HEK293 (cell line): ENCODE measurements around the gene CDC42BPA.

ENCODE experiments used
- CTCF ChIA-PET: fragments of 350-600 bp; formaldehyde crosslinking; extraction: SDS; loops from one replicate; lab custom pipeline; 2021; ENCODE audit warnings: antibody characterized with exemption; lab: Yijun Ruan, JAX
- POLR2A ChIA-PET: fragments of 300-600 bp; formaldehyde crosslinking; extraction: SDS; loops from one replicate; lab custom pipeline; 2020; ENCODE audit warnings: antibody characterized with exemption, inconsistent platforms; lab: Yijun Ruan, JAX
- H3K27ac ChIP-seq: fragments of 200-500 bp; sonication (Bioruptor generic); 2 replicates; pipeline ENCODE4 v1.5.1; 2014; ENCODE audit warnings: low read depth, low read length, control low read depth, inconsistent platforms; ENCODE audit errors: extremely low read depth
- H3K36me3 ChIP-seq, 2 experiments: fragments of 200-500 bp in 1 of 2; sonication (Bioruptor generic) in 1 of 2; 1 replicate in 1 of 2; 2 replicates in 1 of 2; pipeline ENCODE4 v1.5.1; 2014 to 2017; ENCODE audit warnings: inconsistent platforms in 2 of 2, low read length in 2 of 2; ENCODE audit not compliant: control insufficient read depth in 2 of 2, insufficient read depth in 1 of 2
- H3K4me1 ChIP-seq: fragments of 200-500 bp; sonication (Bioruptor generic); 2 replicates; pipeline ENCODE4 v1.5.1; 2014; ENCODE audit warnings: mild to moderate bottlenecking, low read length, inconsistent platforms; ENCODE audit not compliant: control insufficient read depth, insufficient read depth
- H3K4me3 ChIP-seq: 2 replicates; pipeline ENCODE4 v1.5.1; 2011; ENCODE audit warnings: low read depth, mild to moderate bottlenecking, control low read depth, low read length, moderate library complexity
- H3K9me3 ChIP-seq: fragments of 200-500 bp; sonication (Bioruptor generic); 2 replicates; pipeline ENCODE4 v1.5.1; 2014; ENCODE audit warnings: low read depth, low read length, inconsistent platforms; ENCODE audit not compliant: control insufficient read depth, insufficient read depth
- GLI2 ChIP-seq: fragments of 450-650 bp; formaldehyde crosslinking; IDR thresholded peaks from 2 replicates; pipeline ENCODE4; 2017; ENCODE audit warnings: missing biosample characterization, missing genetic modification characterization, low read depth, borderline replicate concordance
- GLIS1 ChIP-seq: fragments of 450-650 bp; formaldehyde crosslinking; IDR thresholded peaks from 2 replicates; pipeline ENCODE4 v1.5.1; 2016; ENCODE audit warnings: missing biosample characterization, missing genetic modification characterization
- HOXA7 ChIP-seq: sonication (generic); formaldehyde crosslinking; IDR thresholded peaks from 2 replicates; pipeline ENCODE4 v1.8.1; 2022; ENCODE audit warnings: missing genetic modification reagents, borderline replicate concordance
- KLF7 ChIP-seq: fragments of 450-650 bp; formaldehyde crosslinking; IDR thresholded peaks from 2 replicates; pipeline ENCODE4 v1.5.1; 2016; ENCODE audit warnings: missing biosample characterization, missing genetic modification characterization, borderline replicate concordance
- SP3 ChIP-seq: fragments of 450-650 bp; formaldehyde crosslinking; IDR thresholded peaks from 2 replicates; pipeline ENCODE4 v1.5.1; 2016; ENCODE audit warnings: missing biosample characterization, missing genetic modification characterization
- ZBTB17 ChIP-seq: fragments of 450-650 bp; formaldehyde crosslinking; IDR thresholded peaks from 2 replicates; pipeline ENCODE4 v1.5.1; 2016; ENCODE audit warnings: missing biosample characterization, missing genetic modification characterization
- ZNF138 ChIP-seq: fragments of 450-650 bp; formaldehyde crosslinking; IDR thresholded peaks from 2 replicates; pipeline ENCODE4 v1.5.1; 2016; ENCODE audit warnings: missing biosample characterization, missing genetic modification characterization, borderline replicate concordance
- ZNF366 ChIP-seq: fragments of 450-650 bp; formaldehyde crosslinking; conservative IDR thresholded peaks from 2 replicates; pipeline ENCODE4 v1.5.1; 2016; ENCODE audit warnings: missing biosample characterization, missing genetic modification characterization
- ZNF391 ChIP-seq: fragments of 450-650 bp; formaldehyde crosslinking; IDR thresholded peaks from 2 replicates; pipeline ENCODE4 v1.5.1; 2016; ENCODE audit warnings: low read depth, missing biosample characterization, missing genetic modification characterization, borderline replicate concordance
- ZNF394 ChIP-seq: fragments of 450-650 bp; formaldehyde crosslinking; IDR thresholded peaks from 2 replicates; pipeline ENCODE4 v1.5.1; 2016; ENCODE audit warnings: missing biosample characterization, missing genetic modification characterization, mild to moderate bottlenecking, moderate library complexity, borderline replicate concordance
- ZNF560 ChIP-seq: fragments of 450-650 bp; formaldehyde crosslinking; IDR thresholded peaks from 2 replicates; pipeline ENCODE4 v1.5.1; 2017; ENCODE audit warnings: missing biosample characterization, missing genetic modification characterization, borderline replicate concordance
- ZNF670 ChIP-seq: fragments of 450-650 bp; formaldehyde crosslinking; IDR thresholded peaks from 2 replicates; pipeline ENCODE4 v1.5.1; 2016; ENCODE audit warnings: missing biosample characterization, missing genetic modification characterization, low read depth
- ZNF701 ChIP-seq: fragments of 450-650 bp; formaldehyde crosslinking; IDR thresholded peaks from 2 replicates; pipeline ENCODE4 v1.5.1; 2016; ENCODE audit warnings: missing biosample characterization, missing genetic modification characterization
- TF ChIP-seq, protein P1 (sequence below): fragments of 450-650 bp; formaldehyde crosslinking; IDR thresholded peaks from 2 replicates; pipeline ENCODE4 v1.5.1; 2016; ENCODE audit warnings: missing biosample characterization, missing genetic modification characterization
- TF ChIP-seq, protein P2 (sequence below): fragments of 450-650 bp; IDR thresholded peaks from 2 replicates; pipeline ENCODE4 v1.5.1; 2018; ENCODE audit warnings: missing biosample characterization, mild to moderate bottlenecking, missing genetic modification characterization
- TF ChIP-seq, protein P3 (sequence below): fragments of 450-650 bp; formaldehyde crosslinking; IDR thresholded peaks from 2 replicates; pipeline ENCODE4 v1.5.0; 2017; ENCODE audit warnings: missing biosample characterization, missing genetic modification characterization, borderline replicate concordance

CDC42BPA gene

DNA sequence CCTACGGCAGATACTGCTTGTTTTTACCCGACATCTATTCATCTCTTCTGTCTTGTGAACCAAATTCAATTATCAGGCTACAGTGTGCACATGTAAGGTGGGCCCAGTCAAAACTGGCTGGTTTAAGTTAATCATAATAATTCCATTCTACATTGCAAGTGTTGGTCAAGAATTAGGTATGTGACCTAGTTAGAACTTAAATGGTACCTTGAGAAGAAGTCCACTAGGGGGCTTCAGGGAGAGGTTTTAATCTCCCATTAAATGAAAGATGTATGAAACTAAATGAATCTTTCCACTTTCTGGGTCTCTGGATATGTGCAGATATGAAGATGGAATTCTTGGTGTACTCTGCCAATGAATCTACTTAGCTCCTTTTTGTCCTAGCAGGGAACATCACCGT, 187.1 kb downstream of the CDC42BPA start:
- TF ChIP-seq, protein P1, sequence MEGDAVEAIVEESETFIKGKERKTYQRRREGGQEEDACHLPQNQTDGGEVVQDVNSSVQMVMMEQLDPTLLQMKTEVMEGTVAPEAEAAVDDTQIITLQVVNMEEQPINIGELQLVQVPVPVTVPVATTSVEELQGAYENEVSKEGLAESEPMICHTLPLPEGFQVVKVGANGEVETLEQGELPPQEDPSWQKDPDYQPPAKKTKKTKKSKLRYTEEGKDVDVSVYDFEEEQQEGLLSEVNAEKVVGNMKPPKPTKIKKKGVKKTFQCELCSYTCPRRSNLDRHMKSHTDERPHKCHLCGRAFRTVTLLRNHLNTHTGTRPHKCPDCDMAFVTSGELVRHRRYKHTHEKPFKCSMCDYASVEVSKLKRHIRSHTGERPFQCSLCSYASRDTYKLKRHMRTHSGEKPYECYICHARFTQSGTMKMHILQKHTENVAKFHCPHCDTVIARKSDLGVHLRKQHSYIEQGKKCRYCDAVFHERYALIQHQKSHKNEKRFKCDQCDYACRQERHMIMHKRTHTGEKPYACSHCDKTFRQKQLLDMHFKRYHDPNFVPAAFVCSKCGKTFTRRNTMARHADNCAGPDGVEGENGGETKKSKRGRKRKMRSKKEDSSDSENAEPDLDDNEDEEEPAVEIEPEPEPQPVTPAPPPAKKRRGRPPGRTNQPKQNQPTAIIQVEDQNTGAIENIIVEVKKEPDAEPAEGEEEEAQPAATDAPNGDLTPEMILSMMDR (tag by site-specific recombination): peak; percentile 30; the same call in 1 of the 2 replicates
- TF ChIP-seq ZNF670: no peak
- ChIA-PET POLR2A (no interaction called here), CTCF (interaction anchor here (0.7 to 1.3 kb wide), 7 partner anchors 9 to 626 kb away, joined by 3 to 7 read pairs (median 4); no protein-coding TSS in a partner anchor)
- peaks cover 6% of the 10 kb centered on the region in 2 experiments; a peak in 2 of 3 replicates for H3K36me3 ChIP-seq
- no peaks in the 10 kb centered on the region for H3K4me1 ChIP-seq
- H3K27ac ChIP-seq: no peak overlapping the region
- H3K9me3 ChIP-seq: no peaks in the 10 kb centered on the region
- H3K4me3 ChIP-seq: no peak overlapping the region

- ChIA-PET POLR2A (no interaction called here), CTCF (no interaction called here)
- H3K9me3 ChIP-seq: no peaks in the 10 kb centered on the region
- no peak for TF ChIP-seq HOXA7 (CRISPR knock-in tag)
- TF ChIP-seq ZNF701 (tag by site-specific recombination): peak; percentile 93
- no peak overlapping the region for H3K27ac ChIP-seq
- H3K4me1 ChIP-seq: no peaks in the 10 kb centered on the region
- no peak overlapping the region for H3K4me3 ChIP-seq
- peaks cover 3 to 6% of the 10 kb centered on the region in 2 experiments; a peak in 2 of 3 replicates for H3K36me3 ChIP-seq
Measured at GRCh38 chr1:227127891-227128290, 190.4 kb downstream of the CDC42BPA start.

- Histone ChIP-seq H3K36me3 (peaks cover 3 to 6% of the 10 kb centered on the region in 2 experiments; a peak in 2 of 3 replicates), H3K4me1 (no peaks in the 10 kb centered on the region), H3K4me3 (no peak overlapping the region), H3K9me3 (no peaks in the 10 kb centered on the region), H3K27ac (no peak overlapping the region)
- ChIA-PET POLR2A (no interaction called here), CTCF (interaction anchor here (0.6 kb wide), 1 partner anchor 12 kb away, joined by 3 read pairs; no protein-coding TSS in a partner anchor)
- no peak for TF ChIP-seq ZNF138 (tag by site-specific recombination)
- TF ChIP-seq, protein P2, sequence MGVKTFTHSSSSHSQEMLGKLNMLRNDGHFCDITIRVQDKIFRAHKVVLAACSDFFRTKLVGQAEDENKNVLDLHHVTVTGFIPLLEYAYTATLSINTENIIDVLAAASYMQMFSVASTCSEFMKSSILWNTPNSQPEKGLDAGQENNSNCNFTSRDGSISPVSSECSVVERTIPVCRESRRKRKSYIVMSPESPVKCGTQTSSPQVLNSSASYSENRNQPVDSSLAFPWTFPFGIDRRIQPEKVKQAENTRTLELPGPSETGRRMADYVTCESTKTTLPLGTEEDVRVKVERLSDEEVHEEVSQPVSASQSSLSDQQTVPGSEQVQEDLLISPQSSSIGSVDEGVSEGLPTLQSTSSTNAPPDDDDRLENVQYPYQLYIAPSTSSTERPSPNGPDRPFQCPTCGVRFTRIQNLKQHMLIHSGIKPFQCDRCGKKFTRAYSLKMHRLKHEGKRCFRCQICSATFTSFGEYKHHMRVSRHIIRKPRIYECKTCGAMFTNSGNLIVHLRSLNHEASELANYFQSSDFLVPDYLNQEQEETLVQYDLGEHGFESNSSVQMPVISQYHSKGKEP (tag by site-specific recombination): 0 out of 2 replicates have a peak, but pooled peaks have one; percentile 21
- TF ChIP-seq GLI2 (tag by site-specific recombination): no peak
- TF ChIP-seq ZNF391 (tag by site-specific recombination): no peak
- TF ChIP-seq SP3 (tag by site-specific recombination): no peak
- no peak for TF ChIP-seq KLF7 (tag by site-specific recombination)
- no peak for TF ChIP-seq ZBTB17 (tag by site-specific recombination)
- TF ChIP-seq, protein P3, sequence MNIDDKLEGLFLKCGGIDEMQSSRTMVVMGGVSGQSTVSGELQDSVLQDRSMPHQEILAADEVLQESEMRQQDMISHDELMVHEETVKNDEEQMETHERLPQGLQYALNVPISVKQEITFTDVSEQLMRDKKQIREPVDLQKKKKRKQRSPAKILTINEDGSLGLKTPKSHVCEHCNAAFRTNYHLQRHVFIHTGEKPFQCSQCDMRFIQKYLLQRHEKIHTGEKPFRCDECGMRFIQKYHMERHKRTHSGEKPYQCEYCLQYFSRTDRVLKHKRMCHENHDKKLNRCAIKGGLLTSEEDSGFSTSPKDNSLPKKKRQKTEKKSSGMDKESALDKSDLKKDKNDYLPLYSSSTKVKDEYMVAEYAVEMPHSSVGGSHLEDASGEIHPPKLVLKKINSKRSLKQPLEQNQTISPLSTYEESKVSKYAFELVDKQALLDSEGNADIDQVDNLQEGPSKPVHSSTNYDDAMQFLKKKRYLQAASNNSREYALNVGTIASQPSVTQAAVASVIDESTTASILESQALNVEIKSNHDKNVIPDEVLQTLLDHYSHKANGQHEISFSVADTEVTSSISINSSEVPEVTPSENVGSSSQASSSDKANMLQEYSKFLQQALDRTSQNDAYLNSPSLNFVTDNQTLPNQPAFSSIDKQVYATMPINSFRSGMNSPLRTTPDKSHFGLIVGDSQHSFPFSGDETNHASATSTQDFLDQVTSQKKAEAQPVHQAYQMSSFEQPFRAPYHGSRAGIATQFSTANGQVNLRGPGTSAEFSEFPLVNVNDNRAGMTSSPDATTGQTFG (tag by site-specific recombination): no peak
- no peak for TF ChIP-seq ZNF670
- TF ChIP-seq, protein P1 (tag by site-specific recombination): no peak
- TF ChIP-seq ZNF394 (tag by site-specific recombination): no peak
- no peak for TF ChIP-seq ZNF560 (tag by site-specific recombination)
- TF ChIP-seq GLIS1 (tag by site-specific recombination): peak; percentile 54
- 0 out of 2 replicates have a peak, but pooled peaks have one; percentile 22 for TF ChIP-seq ZNF366 (tag by site-specific recombination)
Measured at GRCh38 chr1:227125929-227126545, 192.3 kb downstream of the CDC42BPA start.
